PC-9 (cell line): ENCODE measurements around the gene C11orf42.

Experiments used
- CTCF ChIP-seq: fragments of 200-600 bp; sonication (generic); conservative IDR thresholded peaks from 2 replicates; pipeline ENCODE4 v1.6.1; 2017; ENCODE audit warnings: mixed run types, antibody characterized with exemption, mild to moderate bottlenecking, moderate library complexity
- EZH2 ChIP-seq: fragments of 200-600 bp; sonication (generic); IDR thresholded peaks from 2 replicates; pipeline ENCODE4 v1.8.0; 2017; ENCODE audit warnings: antibody characterized with exemption, low read depth

GRCh38 chr11:6156628-6157359 is 48.6 kb upstream of the C11orf42 start:
- no peak for TF ChIP-seq CTCF
- no peak for TF ChIP-seq EZH2
